ENCODE results near the gene TRIM31. TPM values are rescaled to one million over a fixed set of nuclear protein-coding genes. Genes with fewer than 3 reads are reported as not detected.

TRIM31 gene
- total RNA-seq, 1 experiment from 2014 or later: 0.13 TPM

DNA sequence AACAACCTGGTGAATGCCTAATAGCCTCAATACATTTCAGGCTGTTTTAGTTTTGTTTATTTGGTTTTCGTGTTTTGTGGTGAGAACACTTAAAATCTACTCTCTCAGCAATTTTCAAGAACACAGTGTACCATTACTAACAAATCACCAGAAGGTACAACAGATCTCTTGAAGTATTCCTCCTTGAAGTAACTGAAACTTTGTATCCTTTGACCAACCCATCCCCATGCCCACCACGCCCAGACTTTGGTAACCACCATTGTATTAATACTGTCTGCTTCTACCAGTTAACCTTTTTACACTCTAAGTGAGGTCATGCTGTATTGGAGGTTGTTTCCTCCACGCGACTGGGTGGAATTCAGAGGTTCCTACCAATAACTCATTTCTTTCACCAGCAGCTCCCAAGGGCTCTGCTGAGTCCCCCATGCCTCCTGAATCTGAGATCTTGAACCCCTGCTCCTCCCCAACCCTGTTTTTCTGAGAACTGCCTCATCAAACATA, 17.3 kb upstream of the TRIM31 start:
- Mint-ChIP-seq H3K27me3 (ENCODE audit: low read depth) (peaks cover 78% of the 10 kb centered on the region), H3K27ac (no peak overlapping the region), H3K4me1 (peaks cover 17% of the 10 kb centered on the region), H3K36me3 (no peaks in the 10 kb centered on the region), H3K9me3 (no peaks in the 10 kb centered on the region), H3K4me3 (no peak overlapping the region)
- ChIA-PET CTCF (interaction anchor here (0.8 to 13.4 kb wide), 14 partner anchors 9 to 278 kb away, joined by 3 to 389 read pairs (median 5); partner anchors contain the start of gene TRIM39), POLR2A (interaction anchor here (1.1 kb wide), 1 partner anchor 27 kb away, joined by 3 read pairs; no protein-coding TSS in a partner anchor)
- TF ChIP-seq, protein P1, sequence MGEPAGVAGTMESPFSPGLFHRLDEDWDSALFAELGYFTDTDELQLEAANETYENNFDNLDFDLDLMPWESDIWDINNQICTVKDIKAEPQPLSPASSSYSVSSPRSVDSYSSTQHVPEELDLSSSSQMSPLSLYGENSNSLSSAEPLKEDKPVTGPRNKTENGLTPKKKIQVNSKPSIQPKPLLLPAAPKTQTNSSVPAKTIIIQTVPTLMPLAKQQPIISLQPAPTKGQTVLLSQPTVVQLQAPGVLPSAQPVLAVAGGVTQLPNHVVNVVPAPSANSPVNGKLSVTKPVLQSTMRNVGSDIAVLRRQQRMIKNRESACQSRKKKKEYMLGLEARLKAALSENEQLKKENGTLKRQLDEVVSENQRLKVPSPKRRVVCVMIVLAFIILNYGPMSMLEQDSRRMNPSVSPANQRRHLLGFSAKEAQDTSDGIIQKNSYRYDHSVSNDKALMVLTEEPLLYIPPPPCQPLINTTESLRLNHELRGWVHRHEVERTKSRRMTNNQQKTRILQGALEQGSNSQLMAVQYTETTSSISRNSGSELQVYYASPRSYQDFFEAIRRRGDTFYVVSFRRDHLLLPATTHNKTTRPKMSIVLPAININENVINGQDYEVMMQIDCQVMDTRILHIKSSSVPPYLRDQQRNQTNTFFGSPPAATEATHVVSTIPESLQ (CRISPR knock-in tag; IDR thresholded peaks at IDR 0.05): no peak
- TF ChIP-seq, protein P2, sequence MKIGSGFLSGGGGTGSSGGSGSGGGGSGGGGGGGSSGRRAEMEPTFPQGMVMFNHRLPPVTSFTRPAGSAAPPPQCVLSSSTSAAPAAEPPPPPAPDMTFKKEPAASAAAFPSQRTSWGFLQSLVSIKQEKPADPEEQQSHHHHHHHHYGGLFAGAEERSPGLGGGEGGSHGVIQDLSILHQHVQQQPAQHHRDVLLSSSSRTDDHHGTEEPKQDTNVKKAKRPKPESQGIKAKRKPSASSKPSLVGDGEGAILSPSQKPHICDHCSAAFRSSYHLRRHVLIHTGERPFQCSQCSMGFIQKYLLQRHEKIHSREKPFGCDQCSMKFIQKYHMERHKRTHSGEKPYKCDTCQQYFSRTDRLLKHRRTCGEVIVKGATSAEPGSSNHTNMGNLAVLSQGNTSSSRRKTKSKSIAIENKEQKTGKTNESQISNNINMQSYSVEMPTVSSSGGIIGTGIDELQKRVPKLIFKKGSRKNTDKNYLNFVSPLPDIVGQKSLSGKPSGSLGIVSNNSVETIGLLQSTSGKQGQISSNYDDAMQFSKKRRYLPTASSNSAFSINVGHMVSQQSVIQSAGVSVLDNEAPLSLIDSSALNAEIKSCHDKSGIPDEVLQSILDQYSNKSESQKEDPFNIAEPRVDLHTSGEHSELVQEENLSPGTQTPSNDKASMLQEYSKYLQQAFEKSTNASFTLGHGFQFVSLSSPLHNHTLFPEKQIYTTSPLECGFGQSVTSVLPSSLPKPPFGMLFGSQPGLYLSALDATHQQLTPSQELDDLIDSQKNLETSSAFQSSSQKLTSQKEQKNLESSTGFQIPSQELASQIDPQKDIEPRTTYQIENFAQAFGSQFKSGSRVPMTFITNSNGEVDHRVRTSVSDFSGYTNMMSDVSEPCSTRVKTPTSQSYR (CRISPR knock-in tag; IDR thresholded peaks at IDR 0.05): no peak
- TF ChIP-seq FOXK1 (CRISPR knock-in tag; IDR thresholded peaks at IDR 0.05): no peak
- ATAC-seq (no peak), DNase-seq (ENCODE audit: low spot score) (no peak)

DNA sequence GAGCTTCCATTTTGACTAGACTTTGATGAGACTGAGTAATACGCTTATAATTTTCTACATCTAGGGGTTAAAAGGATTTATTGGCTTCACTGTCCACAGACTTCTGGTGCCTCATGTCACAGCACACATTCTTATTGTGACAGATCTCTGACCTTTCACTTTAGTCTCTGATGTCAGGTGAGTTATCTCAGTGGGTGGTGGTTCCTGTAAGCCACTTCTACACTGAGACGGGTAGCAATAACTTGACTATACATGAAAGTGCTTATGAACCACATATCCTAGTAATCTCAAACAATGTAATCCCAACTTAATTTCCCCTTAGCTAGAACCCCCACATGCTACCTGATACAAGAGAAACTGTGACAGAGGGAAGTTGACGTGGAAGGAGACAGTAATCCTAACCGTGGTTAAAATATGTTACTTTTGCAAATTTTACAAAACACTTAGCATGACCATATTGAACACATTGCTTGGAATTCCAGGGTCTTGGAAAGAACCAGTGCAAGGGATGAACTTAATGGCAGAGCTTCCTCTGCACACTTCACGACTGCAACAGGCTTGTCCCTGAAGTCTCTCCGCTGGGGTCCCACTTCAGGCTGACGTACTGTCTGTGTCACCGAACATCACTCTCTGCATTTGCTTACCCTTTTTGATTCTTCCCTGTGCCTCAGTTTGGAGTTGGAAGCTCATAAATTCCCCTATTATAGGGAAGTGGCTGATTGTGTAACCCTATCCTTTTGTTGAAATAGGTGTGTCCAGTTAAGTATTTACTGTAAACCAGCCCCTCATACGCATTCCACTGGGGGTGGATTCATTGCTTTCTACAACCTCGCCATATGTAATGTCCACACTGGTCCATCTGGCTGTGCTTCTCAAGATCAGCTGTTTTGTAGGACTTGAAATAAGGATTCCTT, 16.6 kb upstream of the TRIM31 start:
- Mint-ChIP-seq H3K27me3 (ENCODE audit: low read depth) (peaks cover 79% of the 10 kb centered on the region), H3K36me3 (no peaks in the 10 kb centered on the region), H3K9me3 (no peaks in the 10 kb centered on the region), H3K27ac (no peak overlapping the region), H3K4me1 (peaks cover 17% of the 10 kb centered on the region), H3K4me3 (no peak overlapping the region)
- ATAC-seq (no peak), DNase-seq (ENCODE audit: low spot score) (no peak)
- ChIA-PET POLR2A (no interaction called here), CTCF (interaction anchor here (1.2 to 13.4 kb wide), 4 partner anchors 8 to 25 kb away, joined by 4 to 389 read pairs (median 16); no protein-coding TSS in a partner anchor)
- TF ChIP-seq E2F5 (CRISPR knock-in tag; IDR thresholded peaks at IDR 0.05) (no peak), RORB (CRISPR knock-in tag; IDR thresholded peaks at IDR 0.05) (no peak), ZNF396 (CRISPR knock-in tag; IDR thresholded peaks at IDR 0.05; ENCODE audit: borderline replicate concordance) (no peak), ATF1 (CRISPR knock-in tag; IDR thresholded peaks at IDR 0.05) (no peak), TP53 (CRISPR knock-in tag; IDR thresholded peaks at IDR 0.05) (no peak), MYBL2 (CRISPR knock-in tag; IDR thresholded peaks at IDR 0.05) (no peak)
- TF ChIP-seq, protein P3, sequence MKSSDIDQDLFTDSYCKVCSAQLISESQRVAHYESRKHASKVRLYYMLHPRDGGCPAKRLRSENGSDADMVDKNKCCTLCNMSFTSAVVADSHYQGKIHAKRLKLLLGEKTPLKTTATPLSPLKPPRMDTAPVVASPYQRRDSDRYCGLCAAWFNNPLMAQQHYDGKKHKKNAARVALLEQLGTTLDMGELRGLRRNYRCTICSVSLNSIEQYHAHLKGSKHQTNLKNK (CRISPR knock-in tag; IDR thresholded peaks at IDR 0.05): no peak
- TF ChIP-seq, protein P4, sequence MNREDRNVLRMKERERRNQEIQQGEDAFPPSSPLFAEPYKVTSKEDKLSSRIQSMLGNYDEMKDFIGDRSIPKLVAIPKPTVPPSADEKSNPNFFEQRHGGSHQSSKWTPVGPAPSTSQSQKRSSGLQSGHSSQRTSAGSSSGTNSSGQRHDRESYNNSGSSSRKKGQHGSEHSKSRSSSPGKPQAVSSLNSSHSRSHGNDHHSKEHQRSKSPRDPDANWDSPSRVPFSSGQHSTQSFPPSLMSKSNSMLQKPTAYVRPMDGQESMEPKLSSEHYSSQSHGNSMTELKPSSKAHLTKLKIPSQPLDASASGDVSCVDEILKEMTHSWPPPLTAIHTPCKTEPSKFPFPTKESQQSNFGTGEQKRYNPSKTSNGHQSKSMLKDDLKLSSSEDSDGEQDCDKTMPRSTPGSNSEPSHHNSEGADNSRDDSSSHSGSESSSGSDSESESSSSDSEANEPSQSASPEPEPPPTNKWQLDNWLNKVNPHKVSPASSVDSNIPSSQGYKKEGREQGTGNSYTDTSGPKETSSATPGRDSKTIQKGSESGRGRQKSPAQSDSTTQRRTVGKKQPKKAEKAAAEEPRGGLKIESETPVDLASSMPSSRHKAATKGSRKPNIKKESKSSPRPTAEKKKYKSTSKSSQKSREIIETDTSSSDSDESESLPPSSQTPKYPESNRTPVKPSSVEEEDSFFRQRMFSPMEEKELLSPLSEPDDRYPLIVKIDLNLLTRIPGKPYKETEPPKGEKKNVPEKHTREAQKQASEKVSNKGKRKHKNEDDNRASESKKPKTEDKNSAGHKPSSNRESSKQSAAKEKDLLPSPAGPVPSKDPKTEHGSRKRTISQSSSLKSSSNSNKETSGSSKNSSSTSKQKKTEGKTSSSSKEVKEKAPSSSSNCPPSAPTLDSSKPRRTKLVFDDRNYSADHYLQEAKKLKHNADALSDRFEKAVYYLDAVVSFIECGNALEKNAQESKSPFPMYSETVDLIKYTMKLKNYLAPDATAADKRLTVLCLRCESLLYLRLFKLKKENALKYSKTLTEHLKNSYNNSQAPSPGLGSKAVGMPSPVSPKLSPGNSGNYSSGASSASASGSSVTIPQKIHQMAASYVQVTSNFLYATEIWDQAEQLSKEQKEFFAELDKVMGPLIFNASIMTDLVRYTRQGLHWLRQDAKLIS (CRISPR knock-in tag; IDR thresholded peaks at IDR 0.05; ENCODE audit: borderline replicate concordance): no peak
- TF ChIP-seq, protein P5, sequence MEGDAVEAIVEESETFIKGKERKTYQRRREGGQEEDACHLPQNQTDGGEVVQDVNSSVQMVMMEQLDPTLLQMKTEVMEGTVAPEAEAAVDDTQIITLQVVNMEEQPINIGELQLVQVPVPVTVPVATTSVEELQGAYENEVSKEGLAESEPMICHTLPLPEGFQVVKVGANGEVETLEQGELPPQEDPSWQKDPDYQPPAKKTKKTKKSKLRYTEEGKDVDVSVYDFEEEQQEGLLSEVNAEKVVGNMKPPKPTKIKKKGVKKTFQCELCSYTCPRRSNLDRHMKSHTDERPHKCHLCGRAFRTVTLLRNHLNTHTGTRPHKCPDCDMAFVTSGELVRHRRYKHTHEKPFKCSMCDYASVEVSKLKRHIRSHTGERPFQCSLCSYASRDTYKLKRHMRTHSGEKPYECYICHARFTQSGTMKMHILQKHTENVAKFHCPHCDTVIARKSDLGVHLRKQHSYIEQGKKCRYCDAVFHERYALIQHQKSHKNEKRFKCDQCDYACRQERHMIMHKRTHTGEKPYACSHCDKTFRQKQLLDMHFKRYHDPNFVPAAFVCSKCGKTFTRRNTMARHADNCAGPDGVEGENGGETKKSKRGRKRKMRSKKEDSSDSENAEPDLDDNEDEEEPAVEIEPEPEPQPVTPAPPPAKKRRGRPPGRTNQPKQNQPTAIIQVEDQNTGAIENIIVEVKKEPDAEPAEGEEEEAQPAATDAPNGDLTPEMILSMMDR (IDR thresholded peaks at IDR 0.05): no peak
- TF ChIP-seq, protein P2 (CRISPR knock-in tag; IDR thresholded peaks at IDR 0.05): no peak
- TF ChIP-seq, protein P6, sequence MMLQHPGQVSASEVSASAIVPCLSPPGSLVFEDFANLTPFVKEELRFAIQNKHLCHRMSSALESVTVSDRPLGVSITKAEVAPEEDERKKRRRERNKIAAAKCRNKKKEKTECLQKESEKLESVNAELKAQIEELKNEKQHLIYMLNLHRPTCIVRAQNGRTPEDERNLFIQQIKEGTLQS (CRISPR knock-in tag; conservative IDR thresholded peaks at IDR 0.05): no peak
